Neuronal stem cell (in vitro differentiated cells): ENCODE data around the gene OR52M1.

ENCODE experiments used
- DNase-seq: peaks from one replicate; pipeline ENCODE4 v3.0.0-alpha.2; 2013; ENCODE audit warnings: low spot score
- H2AFZ ChIP-seq: one replicate; pipeline ENCODE4 v1.6.1; 2013; ENCODE audit warnings: mild to moderate bottlenecking, low read length, inconsistent platforms
- H2AK5ac ChIP-seq: 2 replicates; pipeline ENCODE4 v1.6.1; 2013; ENCODE audit warnings: low read depth, mild to moderate bottlenecking, inconsistent platforms, low read length, moderate library complexity, mixed read lengths
- H2BK120ac ChIP-seq: 2 replicates; pipeline ENCODE4 v1.6.1; 2013; ENCODE audit warnings: low read depth, mild to moderate bottlenecking, inconsistent platforms, low read length, moderate library complexity, mixed read lengths
- H2BK12ac ChIP-seq: one replicate; pipeline ENCODE4 v1.6.1; 2013; ENCODE audit warnings: low read length, inconsistent platforms
- H2BK15ac ChIP-seq: 2 replicates; pipeline ENCODE4 v1.6.1; 2013; ENCODE audit warnings: mild to moderate bottlenecking, low read length, inconsistent platforms, mixed read lengths
- H2BK5ac ChIP-seq: one replicate; pipeline ENCODE4 v1.6.1; 2013; ENCODE audit warnings: inconsistent platforms, mild to moderate bottlenecking, low read length, moderate library complexity
- H3K14ac ChIP-seq: one replicate; pipeline ENCODE4 v1.6.1; 2013; ENCODE audit warnings: low read length, inconsistent platforms
- H3K18ac ChIP-seq: 2 replicates; pipeline ENCODE4 v1.6.1; 2013; ENCODE audit warnings: low read length, inconsistent platforms
- H3K23ac ChIP-seq: 2 replicates; pipeline ENCODE4 v1.6.1; 2013; ENCODE audit warnings: low read depth, mild to moderate bottlenecking, mixed read lengths, low read length, inconsistent platforms; ENCODE audit not compliant: poor library complexity
- H3K27ac ChIP-seq: replicated peaks from 3 replicates; pipeline ENCODE4 v1.5.1; 2013; ENCODE audit warnings: low read length, inconsistent platforms
- H3K27me3 ChIP-seq, 3 experiments: 2 replicates each; pipeline ENCODE4 v1.6.1; 2013; ENCODE audit warnings: low read length in 3 of 3, mild to moderate bottlenecking in 2 of 3, inconsistent platforms in 1 of 3, low read depth in 1 of 3, mixed read lengths in 1 of 3, moderate library complexity in 1 of 3; ENCODE audit not compliant: control insufficient read depth in 3 of 3, insufficient read depth in 3 of 3
- H3K36me3 ChIP-seq, 2 donors: replicated peaks in 1 of 2; 2 replicates each; pipeline ENCODE4 v1.6.1; 2013; ENCODE audit warnings: low read length in 2 of 2; ENCODE audit not compliant: control insufficient read depth in 2 of 2, insufficient read depth in 2 of 2
- H3K4ac ChIP-seq: 2 replicates; pipeline ENCODE4 v1.6.1; 2013; ENCODE audit warnings: inconsistent platforms, mild to moderate bottlenecking, low read length, moderate library complexity
- H3K4me1 ChIP-seq, 2 donors: 1 replicate in 1 of 2; 2 replicates in 1 of 2; pipeline ENCODE4 v1.6.1; 2013; ENCODE audit warnings: low read length in 2 of 2, low read depth in 1 of 2; ENCODE audit not compliant: control insufficient read depth in 2 of 2, insufficient read depth in 1 of 2
- H3K4me2 ChIP-seq: one replicate; pipeline ENCODE4 v1.6.1; 2013; ENCODE audit warnings: mild to moderate bottlenecking, low read length, inconsistent platforms; ENCODE audit not compliant: insufficient read depth, poor library complexity, severe bottlenecking
- H3K4me3 ChIP-seq, 2 donors: 2 replicates each; pipeline ENCODE4 v1.5.1; 2013; ENCODE audit warnings: low read length in 2 of 2, mild to moderate bottlenecking in 2 of 2, inconsistent platforms in 1 of 2, moderate library complexity in 1 of 2
- H3K79me1 ChIP-seq: one replicate; pipeline ENCODE4 v1.6.1; 2013; ENCODE audit warnings: low read depth, mild to moderate bottlenecking, inconsistent platforms, low read length, moderate library complexity
- H3K9ac ChIP-seq: one replicate; pipeline ENCODE4 v1.6.1; 2013; ENCODE audit warnings: mild to moderate bottlenecking, low read depth, low read length, inconsistent platforms; ENCODE audit not compliant: poor library complexity
- H3K9me3 ChIP-seq, 2 donors: replicated peaks in 1 of 2; 2 replicates each; pipeline versions ENCODE3 to v1.6.1; 2013; ENCODE audit warnings: low read length in 2 of 2, mild to moderate bottlenecking in 2 of 2, inconsistent platforms in 1 of 2, low read depth in 1 of 2, mixed read lengths in 1 of 2, moderate library complexity in 1 of 2; ENCODE audit not compliant: control insufficient read depth in 2 of 2, insufficient read depth in 1 of 2
- H4K8ac ChIP-seq: one replicate; pipeline ENCODE4 v1.6.1; 2013; ENCODE audit warnings: low read depth, mild to moderate bottlenecking, inconsistent platforms, low read length, moderate library complexity
- H4K91ac ChIP-seq: one replicate; pipeline ENCODE4 v1.6.1; 2013; ENCODE audit warnings: low read length, low read depth, mild to moderate bottlenecking, inconsistent platforms; ENCODE audit not compliant: poor library complexity
- WGBS, 2 donors: extraction: QIAGEN DNeasy Blood & Tissue Kit; methylation state at CpG; one replicate each; pipeline ENCODE4 v1.1.7; 2013; ENCODE audit warnings: missing lambda C conversion rate in 2 of 2, mixed read lengths in 1 of 2; ENCODE audit not compliant: insufficient read length in 2 of 2, insufficient replicate concordance in 1 of 2; ENCODE audit errors: extremely low coverage in 2 of 2; 5-methylcytosine and 5-hydroxymethylcytosine counted together

OR52M1 gene

GRCh38 chr11:4547416-4547815 lies 2.4 kb downstream of the OR52M1 start:
- H3K18ac ChIP-seq: no peak overlapping the region
- H3K9me3 ChIP-seq: peaks cover 0 to 1% of the 10 kb centered on the region in 2 donors
- no peak overlapping the region for H3K4ac ChIP-seq
- H3K14ac ChIP-seq: no peak overlapping the region
- H3K79me1 ChIP-seq: no peaks in the 10 kb centered on the region
- no peak overlapping the region for H2BK5ac ChIP-seq
- H3K36me3 ChIP-seq: no peaks in the 10 kb centered on the region
- no peak for DNase-seq
- H2AFZ ChIP-seq: no peak overlapping the region
- H3K9ac ChIP-seq: no peak overlapping the region
- H2BK12ac ChIP-seq: no peak overlapping the region
- peaks cover 0 to 2% (median 0%) of the 10 kb centered on the region in 3 experiments for H3K27me3 ChIP-seq
- H2AK5ac ChIP-seq: no peak overlapping the region
- no peak overlapping the region for H4K91ac ChIP-seq
- H2BK120ac ChIP-seq: no peak overlapping the region
- H3K4me1 ChIP-seq: no peaks in the 10 kb centered on the region
- WGBS, 2 donors: no CpG with 5 or more reads among the region's 4 CpGs
- no peak overlapping the region for H3K23ac ChIP-seq
- H3K4me2 ChIP-seq: no peak overlapping the region
- H3K4me3 ChIP-seq: no peak overlapping the region
- H3K27ac ChIP-seq: no peak overlapping the region
- no peak overlapping the region for H4K8ac ChIP-seq
- H2BK15ac ChIP-seq: no peak overlapping the region

- no peak overlapping the region for H3K27ac ChIP-seq
- no peak overlapping the region for H3K4me2 ChIP-seq
These were observed 6.5 kb downstream of the OR52M1 start for GRCh38 chr11:4551346-4551979.

GRCh38 chr11:4559527-4560440 lies 14.8 kb downstream of the OR52M1 start:
- no peak overlapping the region for H2AK5ac ChIP-seq
- H3K27ac ChIP-seq: no peak overlapping the region
- no peak overlapping the region for H3K23ac ChIP-seq
- no peak overlapping the region for H4K91ac ChIP-seq
- no peak overlapping the region for H2BK120ac ChIP-seq
- no peak overlapping the region for H3K9ac ChIP-seq
- H3K4me3 ChIP-seq: no peak overlapping the region
- no peak overlapping the region for H3K18ac ChIP-seq
- no peak overlapping the region for H3K4ac ChIP-seq
- WGBS, 2 donors: no CpG with 5 or more reads among the region's 8 CpGs
- H3K14ac ChIP-seq: no peak overlapping the region
- no peaks in the 10 kb centered on the region for H3K4me1 ChIP-seq
- H2BK15ac ChIP-seq: no peak overlapping the region
- no peak for DNase-seq
- H3K27me3 ChIP-seq: no peaks in the 10 kb centered on the region
- no peak overlapping the region for H2BK5ac ChIP-seq
- H3K36me3 ChIP-seq: no peaks in the 10 kb centered on the region
- H3K4me2 ChIP-seq: no peak overlapping the region
- H3K9me3 ChIP-seq: no peaks in the 10 kb centered on the region
- no peak overlapping the region for H2BK12ac ChIP-seq
- no peak overlapping the region for H2AFZ ChIP-seq
- no peaks in the 10 kb centered on the region for H3K79me1 ChIP-seq
- no peak overlapping the region for H4K8ac ChIP-seq

More at GRCh38 chr11:4551346-4551979, 6.5 kb downstream of the OR52M1 start:
- DNase-seq: no peak
- Histone ChIP-seq H2BK12ac (no peak overlapping the region), H3K4me3 (no peak overlapping the region), H4K91ac (no peak overlapping the region), H2AFZ (no peak overlapping the region), H2BK5ac (no peak overlapping the region), H3K36me3 (no peaks in the 10 kb centered on the region), H3K79me1 (no peaks in the 10 kb centered on the region), H3K14ac (no peak overlapping the region), H2BK120ac (no peak overlapping the region), H3K4me1 (no peaks in the 10 kb centered on the region), H3K18ac (no peak overlapping the region), H3K4ac (no peak overlapping the region), H3K9ac (no peak overlapping the region), H3K27me3 (no peaks in the 10 kb centered on the region), H4K8ac (no peak overlapping the region), H3K9me3 (peaks cover 0 to 1% of the 10 kb centered on the region in 2 donors), H2BK15ac (no peak overlapping the region), H2AK5ac (no peak overlapping the region), H3K23ac (no peak overlapping the region)
- WGBS, 2 donors: no CpG with 5 or more reads among the region's 8 CpGs

DNA sequence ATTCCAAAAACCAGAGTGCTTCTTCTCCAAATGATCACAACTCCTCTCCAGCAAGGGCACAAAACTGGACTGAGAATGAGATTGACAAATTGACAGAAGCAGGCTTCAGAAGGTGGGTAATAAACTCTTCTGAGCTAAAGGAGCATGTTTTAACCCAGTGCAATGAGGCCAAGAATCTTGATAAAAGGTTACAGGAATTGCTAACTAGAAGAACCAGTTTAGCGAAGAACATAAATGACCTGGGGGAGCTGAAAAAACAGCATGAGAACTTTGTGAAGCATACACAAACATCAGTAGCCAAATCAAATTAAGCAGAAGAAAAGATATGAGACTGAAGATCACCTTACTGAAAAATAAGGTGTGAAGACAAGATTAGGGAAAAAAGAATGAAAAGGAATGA lies 15.5 kb downstream of the OR52M1 start:
- no peak overlapping the region for H3K4me3 ChIP-seq
- no peak overlapping the region for H2AK5ac ChIP-seq
- H3K18ac ChIP-seq: no peak overlapping the region
- DNase-seq: no peak
- H3K79me1 ChIP-seq: no peaks in the 10 kb centered on the region
- H3K4me2 ChIP-seq: no peak overlapping the region
- H3K9ac ChIP-seq: no peak overlapping the region
- H2BK120ac ChIP-seq: no peak overlapping the region
- H4K91ac ChIP-seq: no peak overlapping the region
- H3K23ac ChIP-seq: no peak overlapping the region
- no peak overlapping the region for H3K14ac ChIP-seq
- H2BK5ac ChIP-seq: no peak overlapping the region
- no CpG with 5 or more reads among the region's 1 CpG for WGBS, 2 donors
- no peaks in the 10 kb centered on the region for H3K27me3 ChIP-seq
- no peak overlapping the region for H2AFZ ChIP-seq
- no peaks in the 10 kb centered on the region for H3K36me3 ChIP-seq
- no peaks in the 10 kb centered on the region for H3K4me1 ChIP-seq
- no peak overlapping the region for H4K8ac ChIP-seq
- H3K9me3 ChIP-seq: no peaks in the 10 kb centered on the region
- H2BK15ac ChIP-seq: no peak overlapping the region
- H3K27ac ChIP-seq: no peak overlapping the region
- no peak overlapping the region for H3K4ac ChIP-seq
- H2BK12ac ChIP-seq: no peak overlapping the region
